ENCODE results near the gene SLC35G2.

SLC35G2 gene

GRCh38 chr3:136805795-136806194 is 13.1 kb upstream of the SLC35G2 start:
- H3K4me1 ChIP-seq (ENCODE audit: control extremely low read depth in 1 of 4, control insufficient read depth in 4 of 4, insufficient read depth in 4 of 4, low read length in 3 of 4), result peaks cover 0 to 20% (median 3%) of the 10 kb centered on the region in 4 experiments
- H3K9me3 ChIP-seq (ENCODE audit: control extremely low read depth in 1 of 5, control insufficient read depth in 4 of 5, insufficient read depth in 2 of 5, low read depth in 1 of 5, low read length in 4 of 5), result no peaks in the 10 kb centered on the region
- WGBS (ENCODE audit: insufficient coverage), result 78% methylated on average over 3 of the region's 3 CpGs
- ChIA-PET POLR2A (no interaction called here), CTCF (interaction anchor here (0.7 to 1.5 kb wide), 5 partner anchors 11 to 226 kb away, joined by 3 to 4 read pairs (median 4); no protein-coding TSS in a partner anchor)
- H3K27me3 ChIP-seq (replicated peaks in 2 of 5; ENCODE audit: control insufficient read depth in 4 of 5, insufficient read depth in 5 of 5, low read length in 4 of 5), result no peaks in the 10 kb centered on the region
- H3K27ac ChIP-seq (ENCODE audit: insufficient read depth in 1 of 2, low read depth in 1 of 2, low read length in 2 of 2, poor library complexity in 1 of 2, severe bottlenecking in 2 of 2), result no peak overlapping the region
- no peaks in the 10 kb centered on the region for H3K36me3 ChIP-seq (ENCODE audit: control insufficient read depth in 4 of 4, insufficient read depth in 4 of 4, low read length in 3 of 4)
- no peak overlapping the region for H3K4me3 ChIP-seq (ENCODE audit: control insufficient read depth in 1 of 7, extremely low read depth in 1 of 7, insufficient read depth in 4 of 7, low read depth in 2 of 7, low read length in 6 of 7)
- DNase-seq, result no peak

DNA sequence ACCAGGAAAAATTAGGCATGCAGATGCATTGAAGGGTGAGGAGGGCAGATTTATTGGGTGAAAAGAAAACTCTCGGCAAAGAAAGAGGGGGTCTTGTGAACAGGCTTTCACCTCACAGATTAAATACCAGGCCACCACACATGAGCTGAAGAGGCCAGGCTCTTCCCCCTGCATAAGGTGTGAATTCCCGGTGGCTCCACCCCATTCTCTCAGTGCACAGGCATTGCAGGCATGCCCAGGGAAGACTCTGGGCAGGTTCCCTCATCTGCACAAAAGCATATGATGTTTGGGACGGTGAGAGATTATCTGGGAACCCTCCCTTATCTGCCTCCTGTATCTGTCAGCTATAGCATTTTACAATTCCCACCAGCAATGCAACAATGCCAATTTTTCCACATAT is 7.2 kb upstream of the SLC35G2 start:
- 90% methylated on average over 1 of the region's 3 CpGs for WGBS (ENCODE audit: insufficient coverage)
- H3K27me3 ChIP-seq (replicated peaks in 2 of 5; ENCODE audit: control insufficient read depth in 4 of 5, insufficient read depth in 5 of 5, low read length in 4 of 5), result no peaks in the 10 kb centered on the region
- no peaks in the 10 kb centered on the region for H3K4me1 ChIP-seq (ENCODE audit: control extremely low read depth in 1 of 4, control insufficient read depth in 4 of 4, insufficient read depth in 4 of 4, low read length in 3 of 4)
- DNase-seq, result no peak
- ChIA-PET CTCF (interaction anchor here (1.1 kb wide), 1 partner anchor 10 kb away, joined by 3 read pairs; no protein-coding TSS in a partner anchor), POLR2A (no interaction called here)
- no peak overlapping the region for H3K4me3 ChIP-seq (ENCODE audit: control insufficient read depth in 1 of 7, extremely low read depth in 1 of 7, insufficient read depth in 4 of 7, low read depth in 2 of 7, low read length in 6 of 7)
- H3K9me3 ChIP-seq (ENCODE audit: control extremely low read depth in 1 of 5, control insufficient read depth in 4 of 5, insufficient read depth in 2 of 5, low read depth in 1 of 5, low read length in 4 of 5), result peaks cover 0 to 9% (median 3%) of the 10 kb centered on the region in 5 experiments
- no peaks in the 10 kb centered on the region for H3K36me3 ChIP-seq (ENCODE audit: control insufficient read depth in 4 of 4, insufficient read depth in 4 of 4, low read length in 3 of 4)
- no peak overlapping the region for H3K27ac ChIP-seq (ENCODE audit: insufficient read depth in 1 of 2, low read depth in 1 of 2, low read length in 2 of 2, poor library complexity in 1 of 2, severe bottlenecking in 2 of 2)

GRCh38 chr3:136817448-136817847 is 1.5 kb upstream of the SLC35G2 start:
- WGBS (ENCODE audit: insufficient coverage), result 89% methylated on average over 1 of the region's 1 CpG
- POLR2A ChIA-PET, result no interaction called here

DNA sequence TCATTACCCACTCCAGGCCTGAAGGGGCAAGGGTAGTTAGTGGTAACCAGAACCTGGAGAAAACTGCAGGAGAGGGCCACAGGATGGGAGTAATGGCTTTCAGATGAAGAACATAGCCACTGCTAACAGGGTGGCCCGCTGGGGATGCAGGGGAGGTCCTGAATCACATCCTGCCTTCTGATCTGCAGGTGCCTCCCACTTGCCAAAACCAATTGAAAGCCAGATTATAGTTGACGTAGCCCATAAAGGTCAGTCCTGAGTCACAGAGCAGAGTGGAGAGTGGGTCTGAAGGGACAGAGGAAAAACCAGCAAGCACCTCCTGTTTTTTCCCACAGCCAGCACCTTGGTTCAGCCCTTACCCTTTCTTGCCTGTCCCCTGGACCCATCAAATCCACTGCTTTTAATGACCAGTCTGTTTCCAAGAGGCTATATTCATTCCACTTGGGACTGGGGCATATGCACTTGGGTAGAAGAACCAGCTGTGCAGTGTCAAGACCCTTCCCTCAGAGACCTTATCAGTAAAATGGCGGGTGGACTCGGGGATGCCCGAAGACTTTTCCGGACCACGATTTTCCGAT is 646 bp upstream of the SLC35G2 start:
- ChIA-PET CTCF (interaction anchor here (0.7 to 1.0 kb wide), 5 partner anchors 40 to 202 kb away, joined by 3 read pairs; partner anchors contain the start of genes NCK1 and STAG1), POLR2A (interaction anchor here (1.0 to 1.3 kb wide), 2 partner anchors 41 to 43 kb away, joined by 4 to 8 read pairs; partner anchors contain the start of gene NCK1)
- H3K27ac ChIP-seq (ENCODE audit: insufficient read depth in 1 of 2, low read depth in 1 of 2, low read length in 2 of 2, poor library complexity in 1 of 2, severe bottlenecking in 2 of 2), result peak overlapping the region; percentile 28 to 74
- H3K36me3 ChIP-seq (ENCODE audit: control insufficient read depth in 4 of 4, insufficient read depth in 4 of 4, low read length in 3 of 4), result peaks cover 0 to 4% (median 0%) of the 10 kb centered on the region in 4 experiments
- peak overlapping the region; percentile 58 to 92 (median 77) for H3K4me3 ChIP-seq (ENCODE audit: control insufficient read depth in 1 of 7, extremely low read depth in 1 of 7, insufficient read depth in 4 of 7, low read depth in 2 of 7, low read length in 6 of 7)
- DNase-seq, result peak; percentile 72 to 87 (median 86)
- H3K4me1 ChIP-seq (ENCODE audit: control extremely low read depth in 1 of 4, control insufficient read depth in 4 of 4, insufficient read depth in 4 of 4, low read length in 3 of 4), result peaks cover 2 to 27% (median 15%) of the 10 kb centered on the region in 4 experiments
- 10% methylated on average over 8 of the region's 8 CpGs for WGBS (ENCODE audit: insufficient coverage)
- H3K9me3 ChIP-seq (ENCODE audit: control extremely low read depth in 1 of 5, control insufficient read depth in 4 of 5, insufficient read depth in 2 of 5, low read depth in 1 of 5, low read length in 4 of 5), result peaks cover 0 to 3% (median 0%) of the 10 kb centered on the region in 5 experiments
- no peaks in the 10 kb centered on the region for H3K27me3 ChIP-seq (replicated peaks in 2 of 5; ENCODE audit: control insufficient read depth in 4 of 5, insufficient read depth in 5 of 5, low read length in 4 of 5)

More at GRCh38 chr3:136817448-136817847, 1.5 kb upstream of the SLC35G2 start:
- no peaks in the 10 kb centered on the region for H3K27me3 ChIP-seq (replicated peaks in 2 of 5; ENCODE audit: control insufficient read depth in 4 of 5, insufficient read depth in 5 of 5, low read length in 4 of 5)
- peaks cover 0 to under 1% (median 0%) of the 10 kb centered on the region in 4 experiments for H3K36me3 ChIP-seq (ENCODE audit: control insufficient read depth in 4 of 4, insufficient read depth in 4 of 4, low read length in 3 of 4)
- no peak overlapping the region for H3K4me3 ChIP-seq (ENCODE audit: control insufficient read depth in 1 of 7, extremely low read depth in 1 of 7, insufficient read depth in 4 of 7, low read depth in 2 of 7, low read length in 6 of 7)
- no peak for DNase-seq
- H3K9me3 ChIP-seq (ENCODE audit: control extremely low read depth in 1 of 5, control insufficient read depth in 4 of 5, insufficient read depth in 2 of 5, low read depth in 1 of 5, low read length in 4 of 5), result peaks cover 0 to under 1% (median 0%) of the 10 kb centered on the region in 5 experiments
- CTCF ChIA-PET, result interaction anchor here (1.0 to 1.3 kb wide), 3 partner anchors 16 to 186 kb away, joined by 3 to 4 read pairs (median 3); no protein-coding TSS in a partner anchor
- peaks cover 2 to 27% (median 15%) of the 10 kb centered on the region in 4 experiments for H3K4me1 ChIP-seq (ENCODE audit: control extremely low read depth in 1 of 4, control insufficient read depth in 4 of 4, insufficient read depth in 4 of 4, low read length in 3 of 4)
- no peak overlapping the region for H3K27ac ChIP-seq (ENCODE audit: insufficient read depth in 1 of 2, low read depth in 1 of 2, low read length in 2 of 2, poor library complexity in 1 of 2, severe bottlenecking in 2 of 2)

DNA sequence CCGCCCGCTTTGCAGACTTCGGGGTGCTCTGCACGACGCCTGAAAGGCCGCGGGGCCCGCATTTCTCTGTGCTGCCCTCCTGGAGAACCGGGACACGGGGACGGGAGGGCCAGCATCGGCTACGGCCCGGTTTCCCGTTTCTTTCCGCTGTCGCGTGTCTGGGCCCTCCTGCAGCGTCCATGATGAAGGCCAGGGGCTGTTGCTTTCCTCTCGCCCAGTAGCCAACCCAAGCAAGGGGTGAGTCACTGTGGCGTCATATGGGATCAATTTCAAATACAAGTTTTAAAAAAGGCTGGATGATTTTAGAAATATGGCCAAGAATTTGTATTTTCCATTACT is 435 bp downstream of the SLC35G2 start:
- Histone ChIP-seq H3K4me3 (ENCODE audit: control insufficient read depth in 1 of 7, extremely low read depth in 1 of 7, insufficient read depth in 4 of 7, low read depth in 2 of 7, low read length in 6 of 7) (peak overlapping the region; percentile 58 to 92 (median 77)), H3K27ac (ENCODE audit: insufficient read depth in 1 of 2, low read depth in 1 of 2, low read length in 2 of 2, poor library complexity in 1 of 2, severe bottlenecking in 2 of 2) (peak overlapping the region in 1 of 2 experiments; percentile 74), H3K4me1 (ENCODE audit: control extremely low read depth in 1 of 4, control insufficient read depth in 4 of 4, insufficient read depth in 4 of 4, low read length in 3 of 4) (peaks cover 2 to 27% (median 15%) of the 10 kb centered on the region in 4 experiments), H3K27me3 (replicated peaks in 2 of 5; ENCODE audit: control insufficient read depth in 4 of 5, insufficient read depth in 5 of 5, low read length in 4 of 5) (no peaks in the 10 kb centered on the region), H3K9me3 (ENCODE audit: control extremely low read depth in 1 of 5, control insufficient read depth in 4 of 5, insufficient read depth in 2 of 5, low read depth in 1 of 5, low read length in 4 of 5) (peaks cover 0 to 3% (median 0%) of the 10 kb centered on the region in 5 experiments), H3K36me3 (ENCODE audit: control insufficient read depth in 4 of 4, insufficient read depth in 4 of 4, low read length in 3 of 4) (peaks cover 0 to 4% (median 0%) of the 10 kb centered on the region in 4 experiments)
- ChIA-PET CTCF (interaction anchor here (0.6 to 1.0 kb wide), 3 partner anchors 17 to 201 kb away, joined by 3 read pairs; partner anchors contain the start of gene STAG1), POLR2A (interaction anchor here (1.0 to 1.3 kb wide), 2 partner anchors 40 to 42 kb away, joined by 4 to 8 read pairs; partner anchors contain the start of gene NCK1)
- DNase-seq, result peak; percentile 36 to 77 (median 65)
- 0% methylated on average over 18 of the region's 21 CpGs for WGBS (ENCODE audit: insufficient coverage)

- ChIA-PET CTCF (interaction anchor here (0.8 to 1.7 kb wide), 2 partner anchors 19 to 194 kb away, joined by 3 to 6 read pairs; no protein-coding TSS in a partner anchor), POLR2A (interaction anchor here (0.5 kb wide), 1 partner anchor 109 kb away, joined by 3 read pairs; no protein-coding TSS in a partner anchor)
- Histone ChIP-seq H3K4me1 (ENCODE audit: control extremely low read depth in 1 of 4, control insufficient read depth in 4 of 4, insufficient read depth in 4 of 4, low read length in 3 of 4) (peaks cover 2 to 27% (median 15%) of the 10 kb centered on the region in 4 experiments), H3K27me3 (replicated peaks in 2 of 5; ENCODE audit: control insufficient read depth in 4 of 5, insufficient read depth in 5 of 5, low read length in 4 of 5) (no peaks in the 10 kb centered on the region), H3K36me3 (ENCODE audit: control insufficient read depth in 4 of 4, insufficient read depth in 4 of 4, low read length in 3 of 4) (peaks cover 0 to 4% (median 0%) of the 10 kb centered on the region in 4 experiments), H3K4me3 (ENCODE audit: control insufficient read depth in 1 of 7, extremely low read depth in 1 of 7, insufficient read depth in 4 of 7, low read depth in 2 of 7, low read length in 6 of 7) (peak overlapping the region; percentile 44 to 92 (median 77)), H3K9me3 (ENCODE audit: control extremely low read depth in 1 of 5, control insufficient read depth in 4 of 5, insufficient read depth in 2 of 5, low read depth in 1 of 5, low read length in 4 of 5) (peaks cover 0 to 3% (median 0%) of the 10 kb centered on the region in 5 experiments), H3K27ac (ENCODE audit: insufficient read depth in 1 of 2, low read depth in 1 of 2, low read length in 2 of 2, poor library complexity in 1 of 2, severe bottlenecking in 2 of 2) (no peak overlapping the region)
- under 1% methylated on average over 42 of the region's 51 CpGs for WGBS (ENCODE audit: insufficient coverage)
- DNase-seq, result peak; percentile 33 to 80 (median 64)
Measured at GRCh38 chr3:136819731-136820679, 1.1 kb downstream of the SLC35G2 start.
